ENCODE results near the gene IFIT1B.
"Not testable (repeated sequence)": the region's sequence is repeated elsewhere in the genome, so short reads cannot be mapped to it uniquely, and the experiment has no call there.

The IFIT1B gene

GRCh38 chr10:89384474-89385340, 6.9 kb downstream of the IFIT1B start:
- FAIRE-seq = no peak

- FAIRE-seq = no peak
Observed at GRCh38 chr10:89388806-89389205, 10.9 kb downstream of the IFIT1B start.

GRCh38 chr10:89389254-89389653, 11.4 kb downstream of the IFIT1B start:
- peak; percentile 84 for FAIRE-seq

- FAIRE-seq = no peak
Observed at GRCh38 chr10:89390476-89391225, 12.8 kb downstream of the IFIT1B start.

DNA sequence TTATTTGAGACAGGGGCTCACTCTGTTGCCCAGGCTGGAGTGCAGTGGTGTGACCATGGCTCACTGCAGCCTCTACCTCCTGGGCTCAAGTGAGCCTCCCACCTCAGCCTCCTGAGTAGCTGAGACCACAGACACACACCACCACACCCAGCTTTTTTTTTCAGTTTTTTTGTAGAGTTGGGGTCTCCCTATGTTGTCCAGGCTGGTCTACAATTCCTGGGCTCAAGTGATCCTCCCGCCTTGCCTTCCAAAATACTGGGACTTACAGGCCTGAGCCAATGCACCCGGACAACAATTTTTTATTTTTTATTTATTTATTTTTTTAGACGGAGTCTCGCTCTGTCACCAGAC, 13.3 kb downstream of the IFIT1B start:
- FAIRE-seq = not testable (repeated sequence)

DNA sequence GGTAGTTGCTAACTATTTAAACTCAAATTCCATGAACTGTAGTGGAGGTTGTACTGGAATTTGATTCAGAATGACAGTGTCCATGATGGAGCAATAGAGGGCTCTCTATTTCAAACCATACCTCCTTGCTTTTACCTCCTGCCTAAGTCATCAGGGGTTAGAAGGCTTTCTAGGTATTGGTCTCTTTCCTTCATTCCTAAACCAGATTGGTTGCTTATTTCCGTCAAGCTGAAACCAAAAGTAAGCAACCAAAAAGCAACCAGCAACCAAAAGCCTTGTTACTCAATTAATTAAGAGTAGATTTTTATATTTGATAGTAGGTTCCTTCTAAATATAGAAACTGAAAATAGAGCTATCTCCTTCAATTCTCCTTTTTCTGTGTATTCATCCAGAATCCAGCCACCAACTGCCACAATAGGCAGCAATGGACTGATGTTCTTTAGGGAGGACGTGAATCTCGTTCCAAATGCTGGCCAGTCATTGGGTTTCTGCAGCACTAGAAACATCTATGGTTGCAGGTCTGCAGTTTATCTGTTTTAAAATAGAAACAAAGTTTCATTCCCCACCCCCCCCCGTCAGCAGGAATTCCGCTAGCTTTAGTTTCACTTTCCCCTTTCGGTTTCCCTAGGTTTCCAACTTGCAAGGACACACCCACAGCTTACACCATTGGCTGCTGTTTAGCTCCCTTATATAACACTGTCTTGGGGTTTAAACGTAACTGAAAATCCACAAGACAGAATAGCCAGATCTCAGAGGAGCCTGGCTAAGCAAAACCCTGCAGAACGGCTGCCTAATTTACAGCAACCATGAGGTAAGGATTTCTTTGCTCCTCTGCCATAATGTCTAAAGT, 14.3 kb downstream of the IFIT1B start, which contains the start of gene IFIT1:
IFIT1 (plus strand) TSS at position 717 of the 850 bp plus-strand sequence; CDS start at position 807, 90 bp downstream.
- peak; percentile 92 for FAIRE-seq

- no peak for FAIRE-seq
Observed at GRCh38 chr10:89392974-89393373, 15.1 kb downstream of the IFIT1B start.

GRCh38 chr10:89393898-89394297, 16.0 kb downstream of the IFIT1B start:
- FAIRE-seq = no peak

GRCh38 chr10:89395141-89395540, 17.3 kb downstream of the IFIT1B start:
- FAIRE-seq = no peak

GRCh38 chr10:89398003-89398749, 20.3 kb downstream of the IFIT1B start:
- FAIRE-seq = no peak

DNA sequence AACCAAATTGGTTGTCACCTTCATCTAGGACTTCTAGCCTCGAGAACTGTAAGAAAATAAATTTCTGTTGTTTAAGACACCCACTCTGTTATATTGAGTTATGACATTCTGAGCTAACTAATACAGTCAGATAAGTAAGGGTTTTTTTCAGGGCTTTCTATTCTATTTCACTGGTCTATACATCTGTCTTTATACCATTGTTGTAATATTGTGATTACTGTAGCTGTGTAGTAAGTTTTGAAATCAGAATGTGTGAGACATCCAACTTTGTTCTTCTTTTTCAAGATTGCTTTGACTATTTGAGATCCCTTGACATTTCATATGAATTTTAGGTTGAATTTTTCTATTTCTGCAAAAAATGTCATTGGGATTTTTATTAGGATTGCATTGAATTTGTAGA, 22.1 kb downstream of the IFIT1B start:
- no peak for FAIRE-seq

DNA sequence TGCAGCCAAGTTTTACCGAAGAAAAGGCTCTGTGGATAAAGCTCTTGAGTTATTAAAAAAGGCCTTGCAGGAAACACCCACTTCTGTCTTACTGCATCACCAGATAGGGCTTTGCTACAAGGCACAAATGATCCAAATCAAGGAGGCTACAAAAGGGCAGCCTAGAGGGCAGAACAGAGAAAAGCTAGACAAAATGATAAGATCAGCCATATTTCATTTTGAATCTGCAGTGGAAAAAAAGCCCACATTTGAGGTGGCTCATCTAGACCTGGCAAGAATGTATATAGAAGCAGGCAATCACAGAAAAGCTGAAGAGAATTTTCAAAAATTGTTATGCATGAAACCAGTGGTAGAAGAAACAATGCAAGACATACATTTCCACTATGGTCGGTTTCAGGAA, 25.2 kb downstream of the IFIT1B start:
- no peak for FAIRE-seq

- FAIRE-seq = no peak
Observed at GRCh38 chr10:89404104-89405047, 26.5 kb downstream of the IFIT1B start.

DNA sequence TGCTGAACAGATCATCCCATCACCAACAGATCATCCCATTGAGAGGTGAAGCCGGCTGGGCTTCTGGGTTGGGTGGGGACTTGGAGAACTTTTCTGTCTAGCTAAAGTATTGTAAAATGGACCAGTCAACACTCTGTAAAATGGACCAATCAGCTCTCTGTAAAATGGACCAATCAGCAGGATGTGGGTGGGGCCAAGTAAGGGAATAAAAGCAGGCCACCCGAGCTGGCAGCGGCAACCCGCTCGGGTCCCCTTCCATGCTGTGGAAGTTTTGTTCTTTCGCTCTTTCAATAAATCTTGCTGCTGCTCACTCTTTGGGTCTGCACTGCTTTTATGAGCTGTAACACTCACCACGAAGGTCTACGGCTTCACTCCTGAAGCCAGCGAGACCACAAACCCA, 28.3 kb downstream of the IFIT1B start:
- not testable (repeated sequence) for FAIRE-seq

GRCh38 chr10:89407792-89408191, 29.9 kb downstream of the IFIT1B start:
- FAIRE-seq = not testable (repeated sequence)

DNA sequence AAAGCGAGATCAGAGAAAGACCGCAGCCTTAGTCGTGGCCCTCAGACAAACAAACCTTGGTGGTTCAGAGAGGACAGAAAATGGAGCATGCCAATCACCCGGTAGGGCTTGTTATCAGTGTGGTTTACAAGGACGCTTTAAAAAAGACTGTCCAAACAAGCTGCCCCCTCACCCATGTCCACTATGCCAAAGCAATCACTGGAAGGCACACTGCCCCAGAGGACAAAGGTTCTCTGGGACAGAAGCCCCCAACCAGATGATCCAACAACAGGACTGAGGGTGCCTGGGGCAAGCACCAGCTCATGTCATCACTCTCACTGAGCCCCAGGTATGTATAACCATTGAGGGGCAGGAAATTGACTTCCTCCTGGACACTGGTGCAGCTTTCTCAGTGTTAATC, 31.4 kb downstream of the IFIT1B start:
- FAIRE-seq = not testable (repeated sequence)

DNA sequence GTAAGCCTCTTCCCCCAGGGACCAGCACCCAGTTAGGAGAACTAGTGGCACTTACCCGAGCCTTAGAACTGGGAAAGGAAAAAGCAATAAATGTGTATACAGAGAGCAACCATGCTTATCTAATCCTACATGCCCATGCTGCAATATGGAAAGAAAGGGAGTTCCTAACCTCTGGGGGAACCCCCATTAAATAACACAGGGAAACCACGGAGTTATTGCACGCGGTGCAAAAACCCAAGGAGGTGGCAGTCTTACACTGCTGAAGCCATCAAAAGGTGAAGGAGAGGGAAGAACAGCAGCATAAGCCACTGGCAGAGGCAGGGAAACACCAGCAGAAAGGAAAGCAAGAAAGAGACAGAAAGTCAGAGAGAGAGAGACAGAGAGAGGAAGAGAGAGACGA, 32.7 kb downstream of the IFIT1B start:
- not testable (repeated sequence) for FAIRE-seq

- not testable (repeated sequence) for FAIRE-seq
Observed at GRCh38 chr10:89411135-89411534, 33.3 kb downstream of the IFIT1B start.

GRCh38 chr10:89412276-89412675, 34.4 kb downstream of the IFIT1B start:
- not testable (repeated sequence) for FAIRE-seq

DNA sequence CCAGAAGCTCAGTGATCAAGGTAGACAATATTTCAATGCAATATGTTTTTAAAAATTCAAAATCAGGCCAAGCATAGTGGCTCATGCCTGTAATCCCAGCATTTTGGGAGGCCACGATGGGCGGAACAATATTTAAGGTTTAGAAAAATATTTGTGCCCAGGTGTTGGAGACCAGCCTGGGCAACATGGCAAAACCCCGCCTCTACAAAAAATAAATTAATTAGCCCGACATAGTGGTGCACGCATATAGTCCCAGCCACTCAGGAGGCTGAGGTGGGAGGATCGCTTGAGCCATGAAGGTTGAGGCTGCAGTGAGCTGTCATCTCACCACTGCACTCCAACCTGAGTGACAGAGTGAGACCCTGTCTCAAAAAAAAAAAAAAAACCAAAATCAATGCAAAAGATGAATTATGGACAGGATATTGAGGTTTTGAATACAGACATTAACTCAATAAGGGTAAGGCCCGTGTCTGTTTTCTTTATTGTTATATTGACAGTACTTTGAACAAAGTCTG, 35.6 kb downstream of the IFIT1B start:
- no peak for FAIRE-seq

All from islet of Langerhans (tissue), 1 donor.